HG02884 (cell line): ENCODE measurements around the gene KCNJ14.

ENCODE experiments used
- ATAC-seq: cut with Tn5 transposase; IDR thresholded peaks from one replicate; pipeline ENCODE4 v1.9.1; 2021; ENCODE audit warnings: mild to moderate bottlenecking, moderate library complexity; ENCODE audit not compliant: unreplicated experiment

The KCNJ14 gene

DNA sequence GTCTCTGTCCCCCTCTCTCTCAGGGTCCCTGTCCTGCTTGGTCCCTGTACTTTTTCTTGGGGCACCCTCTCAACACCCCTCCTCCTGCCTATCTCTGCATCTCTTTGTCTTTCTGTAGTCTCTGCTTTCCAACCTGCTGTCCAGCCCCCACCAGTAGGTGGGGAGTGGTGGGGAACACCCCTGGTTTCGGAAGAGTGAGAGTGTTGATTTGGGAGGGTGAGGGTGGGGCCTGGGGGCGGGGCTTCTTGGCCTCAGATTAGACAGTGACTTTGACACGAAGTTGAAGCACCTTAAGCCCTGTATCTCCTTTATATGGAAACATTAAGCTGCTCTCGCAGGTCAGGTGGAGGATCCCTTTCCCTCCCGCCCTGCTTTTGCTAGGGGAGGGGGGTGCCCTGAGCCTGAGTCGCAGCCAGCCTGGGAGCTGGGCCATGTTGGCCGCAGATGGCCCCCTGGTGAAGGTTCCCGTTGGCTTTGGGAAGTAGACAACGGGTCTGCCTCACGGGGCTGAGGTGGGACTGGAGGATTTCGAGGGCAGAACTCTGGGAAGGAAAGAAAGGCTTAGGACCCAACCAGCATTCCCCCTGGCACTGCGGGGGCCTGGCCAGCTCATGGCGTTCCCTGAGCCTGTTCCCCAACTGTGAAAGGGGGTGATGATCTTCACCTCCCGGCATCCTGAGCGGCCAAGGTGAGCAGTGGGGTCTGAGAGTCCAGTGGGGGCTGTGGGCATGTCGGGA is at the start of gene KCNJ14:
KCNJ14 (plus strand) TSS at position 404 of the 737 bp plus-strand sequence. CDS start 6,151 bp downstream, outside the sequence.
- no peak for ATAC-seq

- ATAC-seq: no peak
Observed at GRCh38 chr19:48405850-48406249, 49.5 kb upstream of the KCNJ14 start.

- ATAC-seq: no peak
Observed at GRCh38 chr19:48413879-48414587, 41.3 kb upstream of the KCNJ14 start.

- ATAC-seq: no peak
Observed at GRCh38 chr19:48415395-48415794, 40.0 kb upstream of the KCNJ14 start.

GRCh38 chr19:48415806-48416221 is 39.6 kb upstream of the KCNJ14 start:
- no peak for ATAC-seq

DNA sequence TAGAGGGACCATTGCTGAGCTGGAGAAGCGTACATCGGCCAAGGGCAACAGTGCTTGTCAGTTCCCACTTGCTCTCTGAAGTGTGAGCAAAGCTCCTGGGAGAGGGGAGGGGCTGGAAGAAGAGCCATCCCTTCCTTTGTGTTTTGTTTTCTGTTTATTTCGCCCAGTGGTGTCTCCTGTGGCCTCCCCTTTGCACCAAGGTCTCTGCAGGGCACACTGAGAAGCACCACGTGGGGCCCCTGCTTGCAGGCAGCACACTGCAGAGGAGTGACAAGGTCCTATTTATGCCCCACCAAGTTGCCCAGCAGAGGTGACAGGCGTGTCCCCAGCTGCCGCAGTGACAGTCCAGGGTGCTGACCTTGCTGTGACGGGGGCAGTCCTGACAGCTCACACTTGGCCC is 38.0 kb upstream of the KCNJ14 start:
- ATAC-seq: no peak

- no peak for ATAC-seq
Observed at GRCh38 chr19:48418317-48419064, 36.9 kb upstream of the KCNJ14 start.

DNA sequence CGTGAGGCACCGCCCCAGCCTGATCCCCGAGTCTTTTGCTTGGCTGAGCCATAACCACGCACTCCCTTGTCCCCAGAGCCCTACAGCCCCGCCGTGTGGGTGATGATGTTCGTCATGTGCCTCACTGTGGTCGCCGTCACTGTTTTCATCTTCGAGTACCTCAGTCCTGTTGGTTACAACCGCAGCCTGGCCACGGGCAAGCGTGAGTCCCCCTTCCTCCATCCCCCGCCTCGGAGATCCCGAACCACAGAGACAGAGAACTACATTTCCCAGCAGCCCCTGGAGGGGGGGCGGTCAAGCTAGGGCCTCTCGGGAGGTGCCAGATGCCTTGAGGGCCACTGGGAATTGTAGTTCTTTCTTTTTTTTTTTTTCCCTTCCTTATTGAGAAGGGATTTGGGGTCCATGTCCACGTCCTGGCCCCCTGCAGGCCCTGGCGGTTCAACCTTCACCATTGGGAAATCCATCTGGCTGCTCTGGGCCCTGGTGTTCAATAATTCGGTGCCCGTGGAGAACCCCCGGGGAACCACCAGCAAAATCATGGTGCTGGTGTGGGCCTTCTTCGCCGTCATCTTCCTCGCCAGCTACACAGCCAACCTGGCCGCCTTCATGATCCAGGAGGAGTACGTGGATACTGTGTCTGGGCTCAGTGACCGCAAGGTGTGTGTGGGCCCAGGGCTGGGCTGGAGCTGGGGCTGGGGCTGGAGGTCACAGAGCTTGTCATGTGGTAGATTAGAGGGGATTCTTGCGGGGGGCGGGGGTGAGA is 36.0 kb upstream of the KCNJ14 start:
- peak; percentile 50 for ATAC-seq

GRCh38 chr19:48421548-48421947 is 33.8 kb upstream of the KCNJ14 start:
- no peak for ATAC-seq

GRCh38 chr19:48424694-48425219 is 30.6 kb upstream of the KCNJ14 start:
- no peak for ATAC-seq

DNA sequence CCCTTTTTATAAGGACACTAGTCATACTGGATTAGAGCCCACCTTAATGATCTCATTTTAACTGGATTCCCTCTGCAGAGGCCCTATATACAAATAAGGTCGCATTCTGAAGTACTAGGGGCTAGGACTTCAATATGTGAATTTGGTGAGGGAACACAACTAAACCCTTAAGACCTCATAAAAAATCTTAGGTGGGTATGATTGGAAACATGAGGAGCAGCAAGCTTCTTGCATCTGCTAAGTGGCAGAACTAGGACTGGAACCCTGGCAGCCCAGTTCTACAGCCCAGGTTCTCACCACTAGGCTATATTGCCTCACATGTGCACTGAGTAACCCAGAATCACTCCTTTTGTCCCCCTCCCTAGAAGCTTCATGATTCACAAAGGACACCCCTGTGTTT is 26.7 kb upstream of the KCNJ14 start:
- no peak for ATAC-seq

GRCh38 chr19:48433337-48433736 is 22.0 kb upstream of the KCNJ14 start:
- no peak for ATAC-seq

GRCh38 chr19:48436586-48436985 is 18.8 kb upstream of the KCNJ14 start:
- no peak for ATAC-seq

- ATAC-seq: no peak
Observed at GRCh38 chr19:48441360-48442050, 13.9 kb upstream of the KCNJ14 start.

GRCh38 chr19:48442116-48443035 is 13.0 kb upstream of the KCNJ14 start:
- ATAC-seq: no peak

GRCh38 chr19:48443256-48443655 is 12.1 kb upstream of the KCNJ14 start:
- ATAC-seq: no peak

GRCh38 chr19:48443731-48444128 is 11.6 kb upstream of the KCNJ14 start:
- ATAC-seq: no peak

- ATAC-seq: no peak
Observed at GRCh38 chr19:48444129-48444935, 11.0 kb upstream of the KCNJ14 start.
